ENCODE results near the gene DNMBP. TPM values are rescaled to one million over a fixed set of nuclear protein-coding genes. Genes with fewer than 3 reads are reported as not detected.

DNMBP gene
- polyA plus RNA-seq, 2 of the 4 experiments (the other 2 are of a cell fraction) = 13.7 to 20.3 TPM

DNA sequence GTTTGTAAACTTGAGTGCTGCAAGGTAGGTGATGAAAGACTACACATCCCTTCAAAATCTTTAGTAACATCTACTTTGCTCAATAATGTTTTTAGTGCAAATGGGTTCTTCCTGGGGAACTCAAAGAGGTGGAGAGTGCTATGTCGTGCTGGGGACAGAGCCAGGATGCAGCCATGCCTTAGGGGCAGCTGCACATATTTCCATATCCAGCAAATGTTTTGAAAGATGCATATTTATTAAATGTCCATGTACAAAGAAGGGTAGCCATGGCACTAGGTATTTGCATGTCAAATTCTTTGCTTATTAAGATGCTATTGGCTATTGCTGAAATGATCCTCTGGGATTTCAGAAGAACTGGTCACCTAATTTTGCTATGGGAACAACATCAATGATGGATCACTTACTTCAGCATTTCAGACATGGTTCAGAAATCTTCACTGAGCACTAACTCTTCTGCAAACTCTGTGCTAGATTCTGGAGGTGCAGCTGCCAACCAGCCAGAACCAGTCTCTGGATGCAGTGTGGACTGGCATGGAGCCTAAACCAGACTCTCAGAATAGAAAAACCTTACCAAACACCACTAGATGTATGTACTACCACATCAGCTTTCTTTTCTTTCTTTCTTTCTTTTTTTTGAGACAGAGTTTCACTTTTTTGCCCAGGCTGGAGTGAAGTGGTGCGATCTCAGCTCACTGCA is 31.7 kb upstream of the DNMBP start:
- WGBS (ENCODE audit: missing lambda C conversion rate) = 86% methylated on average over 2 of the region's 2 CpGs
- DNase-seq (ENCODE audit: low read depth in 1 of 2, low spot score in 1 of 2) = no peak
- Histone ChIP-seq H3K4me3 (no peak overlapping the region), H3K9me3 (no peaks in the 10 kb centered on the region), H3K4me1 (peaks cover 39% of the 10 kb centered on the region), H3K4me2 (no peak overlapping the region), H3K27ac (no peak overlapping the region)
- no peak for FAIRE-seq
- no peak for TF ChIP-seq JUN (IDR thresholded peaks at IDR 0.05)
- no peak for TF ChIP-seq RNF2 (IDR thresholded peaks at IDR 0.05; ENCODE audit: borderline replicate concordance, low read depth)
- no peak for TF ChIP-seq MAZ (IDR thresholded peaks at IDR 0.05; ENCODE audit: borderline replicate concordance, low read depth, low read length)
- TF ChIP-seq FOSB (CRISPR knock-in tag; IDR thresholded peaks at IDR 0.05) = no peak
- no peak for TF ChIP-seq NFE2L2 (conservative IDR thresholded peaks at IDR 0.05; ENCODE audit: low read length)
- ChIA-PET CTCF (interaction anchor here (1.3 to 10.6 kb wide), 5 partner anchors 11 to 195 kb away, joined by 3 to 102 read pairs (median 15); partner anchors contain the start of gene DNMBP), POLR2A (no interaction called here)
- ATAC-seq = no peak

DNA sequence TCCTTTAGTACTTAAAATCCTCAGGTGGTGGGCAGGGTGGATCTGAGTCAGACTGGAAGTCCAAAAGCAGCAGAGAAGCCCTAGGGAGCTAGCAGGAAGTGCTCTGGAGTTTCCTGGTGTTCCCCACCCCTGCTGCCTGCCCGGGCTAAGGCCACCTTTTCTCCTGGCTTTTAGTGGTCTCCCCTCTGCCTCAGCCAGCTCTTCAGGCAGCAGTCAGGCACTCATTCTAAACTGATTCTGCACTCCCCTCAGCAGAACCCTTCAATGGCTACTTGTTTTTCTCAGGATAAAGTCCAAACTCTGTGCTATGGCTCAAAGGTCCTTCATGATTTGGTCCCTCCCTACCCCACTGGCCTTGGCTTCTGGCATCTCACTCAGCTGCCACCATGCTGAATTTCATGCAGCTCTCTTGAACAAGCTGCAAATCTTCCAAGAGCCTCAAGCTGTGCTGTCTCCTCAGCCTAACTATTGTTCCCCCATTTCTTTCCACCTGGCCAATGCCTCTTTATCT is 28.9 kb upstream of the DNMBP start:
- Histone ChIP-seq H3K4me1 (peaks cover 25% of the 10 kb centered on the region), H3K4me3 (no peak overlapping the region), H3K4me2 (peak overlapping the region; percentile 26), H3K9me3 (no peaks in the 10 kb centered on the region), H3K27ac (peak overlapping the region; percentile 33 to 71; a peak in 4 of 6 replicates)
- DNase-seq (ENCODE audit: low read depth in 1 of 2, low spot score in 1 of 2) = no peak
- ATAC-seq = peak in 1 of 2 experiments; percentile 52; a peak in 3 of 6 replicates
- FAIRE-seq = no peak
- POLR2A ChIA-PET = interaction anchor here (0.6 kb wide), 1 partner anchor 76 kb away, joined by 4 read pairs; no protein-coding TSS in a partner anchor
- TF ChIP-seq ESRRA (IDR thresholded peaks at IDR 0.05; ENCODE audit: borderline replicate concordance, low read length) = no peak
- TF ChIP-seq FOSB (CRISPR knock-in tag; IDR thresholded peaks at IDR 0.05) = no peak
- TF ChIP-seq, protein P1, sequence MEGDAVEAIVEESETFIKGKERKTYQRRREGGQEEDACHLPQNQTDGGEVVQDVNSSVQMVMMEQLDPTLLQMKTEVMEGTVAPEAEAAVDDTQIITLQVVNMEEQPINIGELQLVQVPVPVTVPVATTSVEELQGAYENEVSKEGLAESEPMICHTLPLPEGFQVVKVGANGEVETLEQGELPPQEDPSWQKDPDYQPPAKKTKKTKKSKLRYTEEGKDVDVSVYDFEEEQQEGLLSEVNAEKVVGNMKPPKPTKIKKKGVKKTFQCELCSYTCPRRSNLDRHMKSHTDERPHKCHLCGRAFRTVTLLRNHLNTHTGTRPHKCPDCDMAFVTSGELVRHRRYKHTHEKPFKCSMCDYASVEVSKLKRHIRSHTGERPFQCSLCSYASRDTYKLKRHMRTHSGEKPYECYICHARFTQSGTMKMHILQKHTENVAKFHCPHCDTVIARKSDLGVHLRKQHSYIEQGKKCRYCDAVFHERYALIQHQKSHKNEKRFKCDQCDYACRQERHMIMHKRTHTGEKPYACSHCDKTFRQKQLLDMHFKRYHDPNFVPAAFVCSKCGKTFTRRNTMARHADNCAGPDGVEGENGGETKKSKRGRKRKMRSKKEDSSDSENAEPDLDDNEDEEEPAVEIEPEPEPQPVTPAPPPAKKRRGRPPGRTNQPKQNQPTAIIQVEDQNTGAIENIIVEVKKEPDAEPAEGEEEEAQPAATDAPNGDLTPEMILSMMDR (IDR thresholded peaks at IDR 0.05) = no peak
- no peak for TF ChIP-seq RNF2 (IDR thresholded peaks at IDR 0.05; ENCODE audit: borderline replicate concordance, low read depth)
- TF ChIP-seq ZC3H11A (IDR thresholded peaks at IDR 0.05) = no peak
- no peak for TF ChIP-seq POLR2AphosphoS2 (conservative IDR thresholded peaks at IDR 0.05; ENCODE audit: low read length)
- CTCF ChIA-PET = interaction anchor here (0.6 to 3.7 kb wide), 6 partner anchors 8 to 73 kb away, joined by 3 to 24 read pairs (median 4); partner anchors contain the start of gene DNMBP
- WGBS (ENCODE audit: missing lambda C conversion rate) = 0% methylated on average over 1 of the region's 1 CpG

DNA sequence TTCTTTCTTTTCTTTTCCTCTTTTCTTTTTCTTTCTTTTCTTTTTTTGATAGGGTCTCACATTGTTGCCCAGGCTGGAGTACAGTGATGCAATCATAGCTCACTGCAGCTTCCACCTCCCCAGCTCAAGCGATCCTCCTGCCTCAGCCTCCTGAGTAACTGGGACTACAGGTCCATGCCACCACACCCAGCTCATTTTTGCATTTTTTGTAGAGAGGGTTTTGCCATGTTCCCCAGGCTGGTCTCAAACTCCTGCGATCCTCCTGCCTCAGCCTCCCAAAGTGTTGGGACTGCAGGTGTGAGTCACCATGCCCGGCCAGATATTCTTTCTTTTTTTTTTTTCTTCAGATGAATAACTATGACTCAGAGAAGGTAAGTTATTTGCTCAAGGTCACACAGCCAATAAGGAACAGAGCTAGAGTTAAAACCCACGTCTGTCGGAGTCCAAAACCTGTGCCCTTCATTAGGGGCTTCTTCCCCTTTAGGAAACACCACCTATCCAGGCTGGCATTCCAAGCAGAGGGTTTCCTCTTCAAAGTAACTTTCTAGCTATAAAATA is 28.1 kb upstream of the DNMBP start:
- ChIA-PET CTCF (interaction anchor here (1.0 to 3.7 kb wide), 7 partner anchors 8 to 170 kb away, joined by 3 to 24 read pairs (median 3); partner anchors contain the start of gene DNMBP), POLR2A (interaction anchor here (0.6 kb wide), 1 partner anchor 75 kb away, joined by 4 read pairs; no protein-coding TSS in a partner anchor)
- FAIRE-seq (no peak), ATAC-seq (peak in 1 of 2 experiments; percentile 29; a peak in 1 of 6 replicates), DNase-seq (ENCODE audit: low read depth in 1 of 2, low spot score in 1 of 2) (peak in 1 of 2 experiments; percentile 16)
- TF ChIP-seq FOSL2 (IDR thresholded peaks at IDR 0.05) (peak; percentile 45; the same call in 1 of the 2 replicates), FOSL2 (CRISPR knock-in tag; IDR thresholded peaks at IDR 0.05) (peak; percentile 68), SMC3 (IDR thresholded peaks at IDR 0.05) (no peak)
- H3K9me3 ChIP-seq = no peaks in the 10 kb centered on the region
- no peak overlapping the region for H3K4me3 ChIP-seq
- 42% methylated on average over 5 of the region's 5 CpGs for WGBS (ENCODE audit: missing lambda C conversion rate)
- H3K4me1 ChIP-seq = peaks cover 23% of the 10 kb centered on the region
- peak overlapping the region; percentile 26 for H3K4me2 ChIP-seq
- peak overlapping the region in 1 of 2 experiments; percentile 71; a peak in 3 of 6 replicates for H3K27ac ChIP-seq

DNA sequence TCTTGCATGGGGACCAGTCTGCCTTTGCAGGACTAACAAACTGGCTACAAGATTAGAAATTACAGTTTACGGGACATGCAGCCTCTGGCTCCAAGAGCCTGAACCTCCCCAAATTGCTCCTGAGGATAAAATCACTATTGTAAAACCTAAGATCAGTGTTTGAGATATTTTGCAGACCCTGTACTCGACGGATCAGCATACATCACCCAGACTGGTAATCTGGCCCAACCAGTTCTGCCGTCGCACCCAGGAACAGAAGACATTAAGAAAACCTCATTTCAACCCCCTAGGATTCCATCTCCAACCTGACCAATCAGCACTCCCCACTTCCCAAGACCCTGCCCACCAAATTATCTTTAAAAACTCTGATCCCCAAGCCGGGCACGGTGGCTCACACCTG is 27.1 kb upstream of the DNMBP start:
- CTCF ChIA-PET = interaction anchor here (1.0 to 3.7 kb wide), 3 partner anchors 9 to 136 kb away, joined by 3 to 24 read pairs (median 13); partner anchors contain the start of gene DNMBP
- FAIRE-seq = no peak

More for the DNA sequence above, 27.1 kb upstream of the DNMBP start:
- no peak overlapping the region for H3K4me2 ChIP-seq
- H3K9me3 ChIP-seq = no peaks in the 10 kb centered on the region
- no peak overlapping the region for H3K4me3 ChIP-seq
- WGBS (ENCODE audit: missing lambda C conversion rate) = over 99% methylated on average over 7 of the region's 7 CpGs
- H3K27ac ChIP-seq = no peak overlapping the region
- peaks cover 23% of the 10 kb centered on the region for H3K4me1 ChIP-seq
- ATAC-seq = no peak
- DNase-seq (ENCODE audit: low read depth in 1 of 2, low spot score in 1 of 2) = no peak
- POLR2A ChIA-PET = no interaction called here
- TF ChIP-seq CHD2 (IDR thresholded peaks at IDR 0.05; ENCODE audit: low read length, partially characterized antibody) (no peak), SMC3 (IDR thresholded peaks at IDR 0.05) (no peak), CHD4 (IDR thresholded peaks at IDR 0.05; ENCODE audit: borderline replicate concordance) (no peak), ZC3H11A (IDR thresholded peaks at IDR 0.05) (no peak), JUN (IDR thresholded peaks at IDR 0.05) (no peak), NR3C1 (IDR thresholded peaks at IDR 0.05) (no peak), MAZ (IDR thresholded peaks at IDR 0.05; ENCODE audit: borderline replicate concordance, low read depth, low read length) (no peak), KDM5A (IDR thresholded peaks at IDR 0.05) (no peak), HOXB5 (CRISPR knock-in tag; IDR thresholded peaks at IDR 0.05) (no peak), SREBF2 (IDR thresholded peaks at IDR 0.05) (no peak), TFCP2L1 (CRISPR knock-in tag; IDR thresholded peaks at IDR 0.05) (no peak), POLR2A (IDR thresholded peaks at IDR 0.05; ENCODE audit: low read length) (no peak)
- TF ChIP-seq, protein P2, sequence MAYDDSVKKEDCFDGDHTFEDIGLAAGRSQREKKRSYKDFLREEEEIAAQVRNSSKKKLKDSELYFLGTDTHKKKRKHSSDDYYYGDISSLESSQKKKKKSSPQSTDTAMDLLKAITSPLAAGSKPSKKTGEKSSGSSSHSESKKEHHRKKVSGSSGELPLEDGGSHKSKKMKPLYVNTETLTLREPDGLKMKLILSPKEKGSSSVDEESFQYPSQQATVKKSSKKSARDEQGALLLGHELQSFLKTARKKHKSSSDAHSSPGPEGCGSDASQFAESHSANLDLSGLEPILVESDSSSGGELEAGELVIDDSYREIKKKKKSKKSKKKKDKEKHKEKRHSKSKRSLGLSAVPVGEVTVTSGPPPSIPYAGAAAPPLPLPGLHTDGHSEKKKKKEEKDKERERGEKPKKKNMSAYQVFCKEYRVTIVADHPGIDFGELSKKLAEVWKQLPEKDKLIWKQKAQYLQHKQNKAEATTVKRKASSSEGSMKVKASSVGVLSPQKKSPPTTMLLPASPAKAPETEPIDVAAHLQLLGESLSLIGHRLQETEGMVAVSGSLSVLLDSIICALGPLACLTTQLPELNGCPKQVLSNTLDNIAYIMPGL (CRISPR knock-in tag; IDR thresholded peaks at IDR 0.05; ENCODE audit: borderline replicate concordance) = no peak
